Astrocyte of the hippocampus (primary cell): Measurements from ENCODE around the gene TRMT2B.
A peak's percentile ranks its signal among the peaks of the same experiment; 100 is the strongest.
"Not testable (repeated sequence)": the region's sequence is repeated elsewhere in the genome, so short reads cannot be mapped to it uniquely, and the experiment has no call there.

ENCODE experiments used
- DNase-seq: peaks from one replicate; pipeline ENCODE4 v3.0.0; 2011; ENCODE audit warnings: low read depth, low spot score

TRMT2B gene

DNA sequence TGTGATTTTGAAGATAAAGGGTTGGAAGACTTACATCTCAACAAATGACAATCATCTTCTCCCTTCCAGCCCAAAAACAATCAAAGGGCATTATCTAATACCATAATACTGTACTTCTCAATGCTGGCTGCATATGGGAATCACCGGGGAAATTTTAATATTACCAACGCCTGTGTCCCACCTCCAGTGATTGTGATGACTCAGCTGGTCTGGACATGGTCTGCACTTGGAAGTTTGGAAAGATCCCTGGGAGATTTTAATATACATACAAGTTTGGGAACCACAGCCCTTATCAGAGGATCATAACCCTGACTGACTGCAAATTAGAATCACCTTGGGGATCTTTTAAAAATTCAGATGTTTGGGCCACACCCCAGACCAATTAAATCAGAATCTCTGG, 52.5 kb downstream of the TRMT2B start:
- DNase-seq = no peak

DNA sequence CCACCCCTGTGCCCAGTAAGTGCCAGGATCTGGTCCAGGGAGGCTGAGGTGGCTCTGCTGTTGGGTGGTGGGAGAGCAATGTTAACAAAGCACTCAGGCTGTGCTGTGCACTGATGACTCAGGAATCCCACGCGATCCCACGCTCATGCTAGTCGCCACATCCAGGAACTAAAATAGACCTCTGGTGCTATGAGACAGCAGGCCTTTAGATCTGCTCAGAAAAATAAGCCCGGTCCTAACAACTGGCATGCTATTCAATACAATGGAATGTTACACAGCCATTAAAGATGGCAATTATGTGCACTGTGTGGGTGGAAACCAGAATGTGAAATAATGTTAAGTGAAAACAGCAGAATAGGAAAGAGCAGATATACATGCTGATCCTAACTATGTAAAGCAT, 56.4 kb downstream of the TRMT2B start:
- peak; percentile 68 for DNase-seq

DNA sequence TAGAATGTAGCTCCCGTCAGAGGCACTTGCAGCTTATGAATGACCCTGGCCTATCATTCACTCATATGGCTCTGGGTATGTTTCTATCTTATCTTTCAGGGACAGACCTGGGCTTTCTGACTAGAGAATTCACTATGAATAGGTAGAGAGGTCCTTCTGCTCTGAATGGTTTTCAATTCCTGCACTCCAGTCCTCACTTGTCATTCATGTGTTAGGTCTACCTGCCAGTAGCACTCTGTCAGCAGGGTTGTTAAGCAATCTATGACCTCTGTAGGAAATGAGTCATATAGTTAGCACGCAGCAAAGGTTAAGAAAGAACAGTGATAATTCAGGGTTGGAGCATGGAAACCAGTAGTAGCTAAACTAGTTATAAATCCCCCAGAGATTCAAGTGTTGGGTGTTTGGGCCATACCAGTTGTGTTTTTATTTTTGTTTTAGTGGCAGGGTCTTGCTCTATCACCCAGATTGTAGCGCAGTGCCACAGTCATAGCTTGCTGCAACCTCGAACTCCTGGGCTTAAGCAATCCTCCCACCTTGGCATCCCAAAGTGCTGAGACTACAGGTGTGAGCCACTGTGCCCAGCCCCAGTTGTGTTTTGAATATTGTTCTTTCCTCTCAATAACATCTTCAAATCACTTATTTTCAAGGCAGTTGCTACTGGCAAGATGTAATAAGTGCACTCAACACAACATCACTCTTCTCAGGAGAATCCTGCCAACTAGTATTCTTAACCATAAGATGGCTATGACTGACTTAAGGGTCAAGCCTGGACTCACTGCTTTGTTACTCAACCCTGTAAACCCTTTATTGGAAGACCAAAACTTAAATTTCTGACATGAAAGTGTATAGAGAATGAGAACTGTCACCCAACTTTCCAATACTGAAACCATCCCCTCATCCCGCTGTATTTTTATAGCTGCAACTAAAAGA, 57.3 kb downstream of the TRMT2B start:
- DNase-seq = peak; percentile 26

DNA sequence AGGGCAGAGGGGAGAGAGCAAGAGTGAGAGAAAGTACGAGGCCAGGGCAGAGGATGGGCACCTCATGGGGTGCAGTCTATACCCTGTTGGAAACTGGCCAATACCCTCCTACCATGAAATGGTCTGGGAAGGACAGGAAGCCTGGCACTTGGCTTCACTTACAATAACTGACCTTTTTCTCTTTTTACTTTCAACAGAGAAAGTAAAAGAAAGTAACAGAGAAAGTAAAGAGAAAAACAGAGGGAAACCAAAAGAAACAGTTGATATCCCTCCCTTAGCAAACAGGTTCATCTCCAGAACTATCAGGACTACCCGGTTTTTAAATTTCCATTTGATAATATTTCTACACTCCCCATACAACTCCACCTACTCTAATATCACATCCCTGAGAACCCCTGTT, 61.8 kb downstream of the TRMT2B start:
- DNase-seq = no peak

DNA sequence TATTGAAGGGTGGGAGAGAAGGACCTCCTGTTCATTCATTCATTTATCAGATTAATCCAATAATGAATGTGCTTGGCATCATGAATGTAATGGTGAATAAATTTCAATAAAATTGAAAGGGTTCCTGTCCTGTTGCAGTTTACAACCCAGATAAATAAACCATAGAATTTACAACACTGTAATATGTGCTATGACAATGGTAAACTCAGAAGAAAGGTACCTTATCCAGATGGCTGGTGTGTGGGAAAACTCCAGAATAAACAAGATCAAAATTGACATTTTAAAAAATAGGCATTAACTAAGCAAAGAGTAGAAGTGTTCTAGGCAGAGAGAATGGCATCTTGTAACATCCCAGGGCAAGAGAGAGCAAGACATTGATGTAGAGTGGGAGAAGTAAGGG, 67.1 kb downstream of the TRMT2B start:
- no peak for DNase-seq

DNA sequence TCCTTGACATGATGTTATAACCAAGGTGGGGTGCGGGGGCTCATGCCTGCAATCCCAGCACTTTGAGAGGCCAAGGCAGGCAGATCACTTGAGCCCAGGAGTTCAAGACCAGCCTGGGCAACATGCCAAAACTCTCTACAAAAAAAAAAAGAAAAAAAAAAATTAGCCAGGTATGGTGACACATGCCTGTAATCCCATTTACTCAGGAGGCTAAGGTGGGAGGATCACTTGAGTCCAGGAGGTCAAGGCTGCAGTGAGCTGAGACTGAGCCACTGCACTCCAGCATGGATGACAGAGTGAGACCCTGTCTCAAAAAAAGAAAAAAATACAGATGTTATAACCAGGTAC, 70.4 kb downstream of the TRMT2B start:
- not testable (repeated sequence) for DNase-seq

DNA sequence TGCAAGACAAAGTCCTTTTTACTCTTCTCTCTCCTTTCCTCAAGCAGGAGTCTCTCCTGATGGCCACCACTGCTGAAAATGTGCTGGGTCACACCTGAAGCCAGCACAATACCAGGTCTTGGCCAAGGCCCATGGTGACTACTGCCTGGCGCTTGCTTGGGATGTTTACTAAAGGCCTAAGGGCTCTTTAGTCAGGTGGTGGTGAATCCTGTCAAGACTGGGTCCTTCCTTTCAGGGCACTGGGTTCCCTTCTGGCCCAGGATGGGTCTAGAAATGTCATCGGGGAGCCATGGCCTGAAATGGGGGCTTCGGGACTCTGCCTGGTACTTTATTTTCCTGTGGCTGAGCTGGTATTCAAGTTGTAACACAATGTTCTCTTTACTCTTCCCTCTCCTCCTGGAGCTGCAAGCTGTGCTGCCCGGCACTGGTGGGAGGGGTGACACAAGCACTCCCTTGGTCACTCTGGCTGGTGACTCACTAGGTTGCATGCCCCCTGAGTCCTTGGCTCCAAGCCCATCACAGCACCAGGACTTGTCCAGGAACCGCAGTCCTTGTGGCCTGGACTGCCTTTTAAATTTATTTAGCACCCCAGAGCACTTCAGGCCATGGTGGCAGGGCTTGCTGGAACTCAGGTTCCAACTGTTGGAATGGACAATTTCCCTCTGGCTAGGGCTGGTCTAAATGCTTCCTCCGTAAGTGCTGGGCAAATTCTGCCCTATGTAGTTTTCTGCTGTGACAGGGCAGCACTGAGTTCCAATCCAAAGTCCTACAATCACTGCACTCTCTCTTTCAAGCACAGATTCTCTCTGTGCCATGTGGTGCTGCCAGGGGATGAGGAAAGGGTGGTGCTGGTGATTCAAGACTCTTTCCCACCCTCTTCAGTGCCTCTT, 71.1 kb downstream of the TRMT2B start:
- peak; percentile 79 for DNase-seq

DNA sequence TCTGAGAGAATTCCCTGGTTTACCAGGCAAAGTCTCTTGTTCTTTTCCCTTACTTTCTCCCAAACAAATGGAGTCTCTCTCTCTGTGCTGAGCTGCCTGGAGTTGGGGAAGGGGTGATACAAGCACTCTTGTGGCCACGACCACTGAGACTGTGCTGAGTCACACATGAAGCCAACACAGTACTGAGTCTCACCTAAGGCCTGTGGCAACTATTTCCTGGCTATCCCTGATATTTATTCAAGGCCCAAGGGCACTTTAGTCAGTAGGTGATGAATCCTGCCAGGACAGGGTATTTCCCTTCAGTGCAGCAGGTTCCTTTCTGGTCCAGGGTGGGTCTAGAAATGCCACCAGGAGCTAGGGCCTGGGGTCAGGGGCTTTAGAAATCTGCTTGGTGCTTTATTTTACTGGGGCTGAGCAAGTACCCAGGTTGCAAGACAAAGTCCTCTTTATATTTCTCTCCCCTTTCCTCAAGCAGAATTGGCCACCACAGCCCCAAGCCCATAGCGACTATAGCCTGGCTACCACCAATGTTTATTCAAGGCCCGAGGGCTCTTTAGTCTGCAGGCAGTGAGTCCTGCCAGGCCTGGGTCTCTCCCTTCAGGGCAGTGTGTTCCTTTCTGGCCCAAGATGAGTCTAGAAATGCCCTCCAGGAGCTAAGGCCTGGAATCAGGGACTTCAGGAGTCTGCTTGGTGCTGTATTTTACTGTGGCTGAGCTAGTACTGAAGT, 71.9 kb downstream of the TRMT2B start:
- peak; percentile 10 for DNase-seq

DNA sequence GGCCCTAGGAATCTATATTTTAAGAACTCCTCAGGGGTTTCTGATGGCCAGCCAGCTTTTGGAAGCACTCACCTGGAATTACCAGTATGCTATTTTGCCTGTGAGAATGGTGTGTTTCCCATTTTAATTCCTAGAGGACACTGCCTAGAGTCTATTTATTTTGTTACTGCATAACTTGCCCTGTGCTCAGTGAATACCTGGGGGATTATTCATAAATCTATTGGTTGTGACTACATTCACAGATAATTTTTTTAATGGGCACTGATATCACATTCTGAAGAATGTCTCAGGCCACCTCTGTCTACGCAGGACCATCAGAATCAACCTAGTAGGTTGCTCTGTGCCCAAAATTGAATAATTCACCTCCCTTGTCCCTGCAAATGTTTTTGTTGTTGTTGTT, 75.7 kb downstream of the TRMT2B start:
- DNase-seq = no peak

DNA sequence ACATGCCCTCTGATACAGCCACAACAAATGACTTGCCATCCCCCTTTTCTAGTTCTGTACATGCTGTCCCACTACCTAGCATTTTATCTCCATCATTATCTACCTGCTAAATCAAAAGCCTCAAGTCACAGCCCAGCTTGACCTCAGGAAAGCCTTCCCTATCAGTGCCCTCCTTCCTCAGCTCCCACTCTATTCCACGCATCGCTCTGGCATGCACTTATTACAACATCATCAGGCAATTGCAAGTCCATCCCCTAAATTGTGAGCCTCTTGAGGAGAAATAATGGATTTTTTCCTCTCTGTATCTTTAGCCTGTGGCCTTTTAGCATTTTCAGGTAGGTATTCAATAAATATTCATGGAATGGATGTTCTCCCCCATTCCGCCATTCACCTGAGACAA, 76.7 kb downstream of the TRMT2B start:
- no peak for DNase-seq

DNA sequence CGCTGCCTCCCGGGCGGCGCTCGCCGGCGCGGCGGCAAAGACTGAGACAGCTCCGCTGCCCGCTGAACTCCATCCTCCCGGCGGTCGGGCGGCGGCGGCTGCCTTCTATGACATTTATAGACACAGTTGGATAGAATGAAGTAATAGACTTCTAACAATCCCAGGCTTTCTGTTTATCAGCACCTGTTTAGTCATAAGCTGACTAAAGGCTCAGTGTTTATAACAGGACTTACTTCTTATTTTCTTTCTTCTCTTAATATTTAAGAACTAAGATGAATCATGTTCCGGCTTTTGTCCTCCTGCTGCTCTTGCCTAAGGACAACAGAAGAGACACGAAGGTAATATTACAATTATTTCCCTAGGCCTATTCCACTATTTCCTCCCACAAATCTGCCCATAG, 78.5 kb downstream of the TRMT2B start:
- DNase-seq = no peak

DNA sequence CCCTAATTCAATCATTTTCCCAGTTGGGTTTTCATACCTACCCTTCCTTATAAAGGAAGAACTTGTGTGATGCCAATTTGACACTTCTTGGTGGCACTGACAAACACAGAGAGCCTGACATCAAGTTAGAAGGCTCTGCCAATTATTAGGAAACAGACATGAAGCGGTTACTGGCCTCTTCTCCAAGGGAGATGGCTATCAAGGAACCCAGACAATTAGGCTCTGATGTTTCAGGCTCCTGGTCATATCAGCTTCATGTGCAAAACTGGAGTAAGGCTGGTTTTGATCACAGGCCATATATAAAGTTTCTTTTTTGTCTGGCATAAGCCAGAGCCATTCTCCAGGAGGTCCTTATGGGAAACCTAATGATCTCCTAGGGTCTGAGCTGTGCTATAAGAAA, 82.0 kb downstream of the TRMT2B start:
- no peak for DNase-seq

DNA sequence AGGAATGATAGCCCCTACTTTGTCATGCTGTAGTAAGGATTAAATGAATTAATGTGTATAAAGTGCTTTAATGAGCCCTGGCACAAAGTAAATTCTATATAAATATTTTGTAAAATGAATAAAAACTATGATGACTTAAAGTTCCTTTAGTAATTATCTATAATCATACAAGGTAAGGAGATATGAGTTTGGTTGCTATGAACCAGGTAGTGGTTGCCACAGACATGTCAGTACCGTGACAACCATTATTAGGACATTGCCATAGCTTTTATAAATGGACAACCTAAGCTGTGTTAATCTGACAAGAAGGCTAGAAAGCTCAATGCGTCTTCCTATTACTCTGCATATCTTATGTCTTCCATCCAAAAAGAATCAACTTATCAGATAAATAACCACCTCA, 82.5 kb downstream of the TRMT2B start, which contains the start of gene ARL13A:
Gene ARL13A (plus strand): TSS at position 301 of the 400 bp plus-strand sequence. CDS start 3,982 bp downstream, outside the sequence.
- DNase-seq = no peak

DNA sequence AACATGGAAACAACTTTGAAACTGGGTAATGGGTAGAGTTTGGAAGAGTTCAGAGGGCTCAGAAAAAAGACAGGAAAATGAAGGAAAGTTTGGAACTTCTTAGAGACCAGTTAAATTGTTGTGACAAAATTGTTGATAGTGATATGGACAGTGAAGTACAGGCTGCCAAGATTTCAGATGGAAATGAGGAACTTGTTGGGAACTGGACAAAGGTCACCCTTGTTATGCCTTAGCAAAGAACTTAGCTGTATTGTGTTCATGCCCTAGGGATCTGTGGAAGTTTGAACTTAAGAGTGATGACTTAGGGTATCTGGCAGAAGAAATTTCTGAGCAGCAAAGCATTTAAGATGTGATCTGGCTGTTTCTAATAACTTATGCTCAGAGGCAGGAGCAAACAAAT, 87.5 kb downstream of the TRMT2B start:
- DNase-seq = no peak

DNA sequence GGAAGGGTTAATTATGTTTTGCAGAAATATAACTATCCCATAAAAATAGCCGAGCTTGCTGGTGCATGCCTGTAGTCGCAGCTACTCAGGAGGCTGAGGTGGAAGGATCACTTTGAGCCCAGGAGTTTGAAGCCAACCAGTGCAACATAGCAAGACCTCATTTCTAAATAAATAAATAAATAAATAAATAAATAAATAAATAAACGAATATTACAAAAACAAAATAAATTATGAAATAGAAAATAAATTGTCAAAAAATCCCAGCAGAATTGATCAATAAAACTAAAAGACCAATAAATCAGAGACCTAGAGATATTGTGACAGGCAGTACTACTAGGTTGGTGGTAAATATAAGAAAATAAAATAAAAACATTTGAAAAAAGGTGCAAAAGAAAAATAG, 89.1 kb downstream of the TRMT2B start:
- DNase-seq = no peak
